ENCODE results near the gene TAL1. TPM values are rescaled to one million over a fixed set of nuclear protein-coding genes. Genes with fewer than 3 reads are reported as not detected.
A peak's percentile ranks its signal among the peaks of the same experiment; 100 is the strongest.

TAL1 gene
- total RNA-seq, 6 experiments from 2014 or later = 0.43 to 4.5 (median 1.8) TPM

- no peaks in the 10 kb centered on the region for H3K9me3 ChIP-seq
- no peak for TF ChIP-seq POLR2A (IDR thresholded peaks at IDR 0.05)
- TF ChIP-seq CTCF (IDR thresholded peaks at IDR 0.05) = peak; percentile 89 to 96 (median 92)
- DNase-seq = peak in 2 of 3 donors; percentile 76 to 78
- H3K27me3 ChIP-seq = no peaks in the 10 kb centered on the region
- peak; percentile 70 to 84 (median 77) for ATAC-seq
- no peaks in the 10 kb centered on the region for H3K36me3 ChIP-seq
- WGBS (ENCODE audit: insufficient coverage, low coverage, low lambda C conversion rate, missing lambda C conversion rate) = 0% methylated on average over 4 of the region's 10 CpGs
- peak overlapping the region in 2 of 3 donors; percentile 5 to 10 for H3K27ac ChIP-seq
- H3K4me3 ChIP-seq = no peak overlapping the region
- intact Hi-C loops (cut with DNase I) = no loop called here
- peaks cover 0 to 21% (median 0%) of the 10 kb centered on the region in 4 donors for H3K4me1 ChIP-seq
These were observed 39.3 kb downstream of the TAL1 start for GRCh38 chr1:47192458-47193384.

DNA sequence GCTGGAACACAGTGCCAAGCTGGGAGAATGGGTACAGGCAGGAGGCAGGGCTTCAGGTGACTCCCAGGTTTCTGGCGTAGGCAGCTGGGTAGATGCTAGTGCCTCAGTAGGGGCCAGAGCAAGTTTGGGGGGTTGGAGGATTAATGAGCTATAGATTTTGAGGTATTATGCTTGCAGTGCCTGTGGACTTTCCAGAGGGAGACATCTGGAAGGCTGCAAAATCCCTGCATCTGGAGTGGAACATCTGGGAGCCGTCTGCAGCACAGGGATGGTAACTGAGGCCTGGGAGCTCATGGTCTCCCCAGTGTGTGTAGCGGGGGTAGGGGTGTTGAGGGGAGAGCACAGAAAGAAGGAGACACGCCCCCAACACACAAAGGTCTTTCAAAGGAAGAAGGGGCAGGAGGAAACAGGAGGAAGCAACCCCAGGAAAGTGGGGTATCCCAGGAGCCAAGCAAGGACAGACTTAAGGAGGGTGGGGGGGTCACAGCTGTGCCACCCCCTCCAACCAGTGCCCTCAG is 40.0 kb downstream of the TAL1 start:
- intact Hi-C loops (cut with DNase I) = no loop called here
- no peaks in the 10 kb centered on the region for H3K9me3 ChIP-seq
- H3K27me3 ChIP-seq = no peaks in the 10 kb centered on the region
- no peak overlapping the region for H3K4me3 ChIP-seq
- no peak for ATAC-seq
- no peak overlapping the region for H3K27ac ChIP-seq
- TF ChIP-seq CTCF (IDR thresholded peaks at IDR 0.05) = no peak
- TF ChIP-seq POLR2A (IDR thresholded peaks at IDR 0.05) = no peak
- 66% methylated on average over 3 of the region's 4 CpGs for WGBS (ENCODE audit: insufficient coverage, low coverage, low lambda C conversion rate, missing lambda C conversion rate)
- no peaks in the 10 kb centered on the region for H3K36me3 ChIP-seq
- H3K4me1 ChIP-seq = peaks cover 0 to 21% (median 0%) of the 10 kb centered on the region in 4 donors
- peak in 1 of 3 donors; percentile 14 for DNase-seq

GRCh38 chr1:47190857-47191256 is 41.2 kb downstream of the TAL1 start:
- no CpG with 5 or more reads among the region's 6 CpGs for WGBS (ENCODE audit: insufficient coverage, low coverage, low lambda C conversion rate, missing lambda C conversion rate)
- intact Hi-C loops (cut with DNase I) = no loop called here
- Histone ChIP-seq H3K27ac (no peak overlapping the region), H3K9me3 (no peaks in the 10 kb centered on the region), H3K4me3 (no peak overlapping the region), H3K27me3 (no peaks in the 10 kb centered on the region), H3K36me3 (no peaks in the 10 kb centered on the region), H3K4me1 (peaks cover 0 to 21% (median 0%) of the 10 kb centered on the region in 4 donors)
- no peak for TF ChIP-seq CTCF (IDR thresholded peaks at IDR 0.05)
- no peak for TF ChIP-seq POLR2A (IDR thresholded peaks at IDR 0.05)
- peak in 1 of 3 donors; percentile 35 for DNase-seq
- no peak for ATAC-seq

DNA sequence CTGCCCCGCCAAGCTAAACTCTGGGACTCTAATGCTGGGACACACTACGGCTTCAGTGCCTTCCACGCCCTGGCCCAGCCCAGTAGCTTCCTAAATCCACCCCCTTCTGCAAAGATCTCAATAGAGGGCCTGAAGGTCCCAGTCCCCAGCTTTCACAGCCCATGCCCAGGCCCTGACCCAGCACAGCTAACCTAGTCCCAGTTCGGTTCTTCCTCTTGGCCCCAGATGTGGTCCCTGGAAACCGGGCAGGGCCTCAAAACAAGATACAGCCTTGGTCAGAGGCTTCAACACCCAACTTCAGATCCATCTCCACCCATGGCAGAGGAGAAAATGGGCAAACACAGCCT is 41.5 kb downstream of the TAL1 start:
- no peak overlapping the region for H3K4me3 ChIP-seq
- TF ChIP-seq CTCF (IDR thresholded peaks at IDR 0.05) = no peak
- no peak for TF ChIP-seq POLR2A (IDR thresholded peaks at IDR 0.05)
- 52% methylated on average over 5 of the region's 5 CpGs for WGBS (ENCODE audit: insufficient coverage, low coverage, low lambda C conversion rate, missing lambda C conversion rate)
- H3K4me1 ChIP-seq = peaks cover 0 to 21% (median 0%) of the 10 kb centered on the region in 4 donors
- no peak for DNase-seq
- intact Hi-C loops (cut with DNase I) = no loop called here
- no peaks in the 10 kb centered on the region for H3K36me3 ChIP-seq
- no peaks in the 10 kb centered on the region for H3K9me3 ChIP-seq
- H3K27ac ChIP-seq = no peak overlapping the region
- H3K27me3 ChIP-seq = no peaks in the 10 kb centered on the region
- ATAC-seq = no peak

Measured in right lobe of liver (tissue), 6 donors.